C4-2B (cell line): Measurements from ENCODE around the gene ACKR2.

Experiments used
- CTCF ChIP-seq: fragments of 450-650 bp; conservative IDR thresholded peaks from 2 replicates; pipeline ENCODE4 v1.5.1; 2017; ENCODE audit warnings: mild to moderate bottlenecking
- ZFX ChIP-seq: fragments of 450-650 bp; IDR thresholded peaks from 2 replicates; pipeline ENCODE4 v1.6.1; 2017

GRCh38 chr3:42864321-42864950 is 55.2 kb downstream of the ACKR2 start:
- TF ChIP-seq CTCF (no peak), ZFX (no peak)
